NCI-H2107 (cell line): Measurements from ENCODE around the gene TRERF1.

ENCODE experiments used
- DNase-seq: peaks from one replicate; lab custom pipeline; 2025; lab: John Stamatoyannopoulos, UW

The TRERF1 gene

DNA sequence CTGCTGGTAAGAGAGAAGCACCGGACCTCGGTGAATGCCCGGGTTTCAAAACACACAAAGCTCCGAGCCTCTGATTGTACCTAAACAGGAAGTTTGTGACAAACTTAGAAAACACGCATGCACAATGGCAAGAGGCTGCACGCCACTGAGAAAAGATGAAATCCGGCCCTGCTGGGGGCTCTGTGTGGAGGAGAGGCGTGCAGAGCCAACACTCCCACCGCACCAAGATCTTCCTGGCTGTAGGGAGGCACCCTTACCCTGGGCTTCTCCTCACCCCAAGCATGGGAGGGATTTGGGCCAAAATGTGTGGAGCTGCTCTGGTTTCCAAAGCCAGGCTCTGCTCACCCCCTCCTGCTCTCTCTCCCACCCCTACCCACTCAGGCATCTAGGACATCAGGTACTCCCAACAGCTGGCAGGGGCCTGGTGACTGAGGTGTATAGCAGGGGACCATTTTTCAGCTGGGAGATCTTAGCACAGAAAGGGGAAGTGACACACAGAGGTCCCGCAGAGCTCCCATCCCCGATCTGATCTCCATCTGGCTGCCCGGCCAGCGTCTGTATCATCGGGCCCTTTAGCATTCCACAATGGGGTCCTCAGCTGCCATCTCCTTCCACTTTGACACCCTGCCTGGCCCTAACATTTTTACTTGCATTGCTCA is 84.2 kb downstream of the TRERF1 start:
- no peak for DNase-seq

DNA sequence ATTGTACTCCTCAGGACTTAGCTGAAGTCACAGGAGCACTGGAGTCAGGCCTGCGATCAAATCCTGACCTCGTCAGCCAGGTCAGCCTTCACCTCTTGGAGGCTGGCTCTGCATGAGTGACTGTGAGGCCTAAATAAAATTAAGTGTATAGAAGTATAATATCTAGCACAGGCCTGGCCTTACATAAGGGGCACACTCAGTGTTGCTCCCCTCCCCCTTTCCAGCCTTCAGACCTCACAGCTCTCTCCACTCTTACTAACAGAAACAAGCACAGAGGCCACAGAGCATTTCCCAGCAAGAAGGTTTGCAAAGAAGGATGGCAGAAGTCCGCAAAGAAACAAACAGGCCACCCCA is 84.8 kb downstream of the TRERF1 start:
- no peak for DNase-seq

DNA sequence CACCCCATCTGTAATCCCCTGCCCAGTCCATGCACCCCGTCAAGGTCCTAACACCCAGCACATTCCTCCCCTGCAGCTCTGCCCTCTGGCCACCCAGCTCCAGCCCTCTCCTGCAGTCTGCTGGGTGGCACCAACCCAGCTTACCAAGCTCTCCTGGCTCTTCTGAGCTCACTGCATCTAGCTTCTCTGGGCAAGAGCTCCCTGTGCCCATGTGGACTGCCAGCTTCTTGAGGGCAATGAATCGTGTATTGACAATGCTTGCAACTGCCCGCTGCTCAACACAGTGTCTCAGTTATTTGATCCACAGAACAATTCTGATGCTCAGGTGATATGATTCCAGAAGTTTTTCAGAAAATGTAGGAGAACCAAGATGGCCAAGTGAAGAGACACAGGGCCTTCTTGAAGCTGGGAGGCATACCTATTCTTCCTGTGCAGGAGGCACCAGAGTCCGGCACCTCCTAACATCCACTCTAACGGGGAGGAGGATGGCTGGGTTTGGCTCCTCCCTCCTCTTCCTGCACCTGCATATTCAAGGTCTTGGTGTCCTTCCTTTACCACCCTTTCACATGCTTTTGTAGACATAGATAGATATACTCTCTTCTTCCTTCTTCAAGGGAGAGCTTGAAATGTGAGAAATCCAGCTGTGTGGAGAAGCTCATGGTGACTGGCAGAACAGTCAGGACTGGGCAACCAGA is 85.6 kb downstream of the TRERF1 start:
- DNase-seq: no peak

DNA sequence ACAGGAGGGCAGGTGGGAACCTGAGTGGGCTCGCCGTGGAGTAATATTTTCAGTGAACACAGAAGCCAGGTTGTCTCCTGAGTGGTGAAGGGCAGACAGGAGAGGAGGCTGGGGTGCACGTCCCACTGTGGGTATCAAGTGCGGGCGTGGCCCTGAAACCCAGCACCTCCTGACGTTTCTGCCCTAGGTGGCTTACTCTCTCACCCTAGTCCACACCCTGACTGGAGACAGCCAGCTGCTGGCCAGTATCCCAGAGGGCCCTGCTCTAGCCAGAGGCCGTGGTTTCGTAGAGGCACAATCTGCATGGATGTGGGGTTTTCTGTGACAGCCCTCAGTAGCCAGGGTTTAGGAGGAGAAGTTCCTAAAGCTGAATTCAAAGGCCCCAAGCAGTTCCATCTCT is 86.7 kb downstream of the TRERF1 start:
- DNase-seq: no peak

DNA sequence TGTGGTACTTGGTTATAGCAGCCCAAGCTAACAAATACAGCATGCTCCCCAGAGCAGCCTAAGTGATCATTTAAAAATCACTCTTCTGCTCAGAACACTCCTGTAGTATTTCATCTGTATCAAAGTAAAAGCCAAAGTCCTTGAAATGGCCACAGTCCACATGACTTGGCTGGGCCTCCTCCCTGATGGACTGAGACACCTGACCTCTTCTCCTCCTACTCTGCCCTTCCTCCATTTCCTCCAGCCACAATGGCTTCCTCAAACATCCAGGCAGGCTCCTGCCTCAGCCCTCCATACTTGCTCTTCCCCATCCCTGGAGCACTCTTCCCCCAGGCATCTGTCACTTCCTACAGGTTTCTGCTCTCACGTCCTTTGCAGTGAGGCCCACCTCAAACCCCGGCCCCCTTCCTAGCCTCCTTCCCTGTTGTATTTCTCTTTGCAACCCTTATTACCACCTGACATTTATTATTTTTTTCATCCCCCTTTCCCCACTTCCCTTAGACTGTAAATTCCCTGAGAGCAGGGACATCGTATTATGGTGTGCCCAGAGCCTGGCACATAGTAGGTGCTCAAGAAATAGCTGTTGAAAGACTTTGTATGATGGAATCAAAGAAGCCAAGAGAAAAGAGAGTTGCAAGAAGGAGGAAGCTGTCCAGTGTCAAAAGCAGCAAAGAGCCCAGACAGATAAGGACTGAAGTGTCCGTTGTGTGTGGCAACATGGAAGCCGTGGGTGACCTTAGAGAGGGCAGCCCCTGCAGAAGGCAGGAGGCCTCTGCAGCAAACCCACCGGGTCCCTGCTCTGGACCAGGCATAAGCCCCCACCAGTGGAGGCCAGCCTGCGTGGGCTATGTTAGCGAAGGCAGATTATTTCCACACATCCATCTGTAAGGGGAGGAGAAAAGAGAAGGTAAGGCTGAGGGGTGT is 87.5 kb downstream of the TRERF1 start:
- DNase-seq: no peak

DNA sequence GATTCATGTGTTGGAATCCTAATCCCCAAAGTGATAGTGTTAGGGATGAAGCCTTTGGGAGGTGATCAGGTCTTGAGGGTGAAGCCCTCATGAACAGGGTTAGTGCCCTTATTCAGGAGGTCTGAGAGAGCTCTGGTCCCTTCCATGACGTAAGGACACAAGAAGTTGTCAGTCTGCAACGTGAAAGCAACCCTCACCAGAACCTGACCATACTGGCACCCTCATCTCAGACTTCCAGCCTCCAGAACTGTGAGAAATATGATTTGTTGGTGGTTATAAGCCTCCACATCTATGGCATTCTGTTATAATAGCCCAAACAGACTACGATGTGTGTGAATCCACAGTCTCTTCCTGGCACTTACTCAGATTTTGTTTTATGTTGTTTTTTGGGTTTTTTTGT is 90.7 kb downstream of the TRERF1 start:
- no peak for DNase-seq

DNA sequence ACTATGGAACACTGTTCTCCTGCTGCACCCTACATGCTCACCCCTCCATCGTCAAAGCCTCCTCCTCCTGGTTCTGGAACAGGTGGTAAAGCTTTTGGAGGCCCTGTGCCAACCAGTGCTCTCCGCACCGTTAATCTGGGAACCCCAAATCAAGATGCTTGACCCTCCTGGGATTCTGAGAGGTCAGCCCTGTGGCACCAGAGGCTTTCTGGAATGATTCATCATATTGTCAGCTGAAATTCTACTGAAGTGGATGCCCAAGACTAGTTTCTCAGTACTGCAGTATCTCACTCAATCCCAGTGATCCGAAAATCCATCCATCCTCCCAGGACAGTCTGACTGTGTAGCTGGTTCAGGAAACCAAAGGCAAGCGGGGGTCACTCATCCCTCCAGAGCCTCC is 92.7 kb downstream of the TRERF1 start:
- no peak for DNase-seq

DNA sequence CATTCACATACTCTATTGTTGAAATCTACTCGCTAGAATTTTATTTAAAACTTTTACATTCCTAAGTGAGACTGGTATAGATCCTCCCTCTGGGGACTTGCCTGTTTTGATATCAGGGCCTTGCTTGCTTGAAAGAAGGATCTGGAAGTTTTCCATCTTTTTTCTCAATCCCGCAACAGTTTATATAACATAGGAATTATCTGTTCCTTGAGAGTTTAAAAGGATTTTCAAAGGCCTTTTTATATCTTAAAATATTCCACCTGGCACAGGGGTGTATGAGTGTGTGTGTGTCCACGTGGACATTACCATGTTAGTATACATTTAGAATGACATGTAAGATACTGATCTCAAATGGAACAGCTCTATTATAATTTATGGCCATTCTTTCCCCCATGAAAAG is 96.3 kb downstream of the TRERF1 start:
- DNase-seq: no peak

DNA sequence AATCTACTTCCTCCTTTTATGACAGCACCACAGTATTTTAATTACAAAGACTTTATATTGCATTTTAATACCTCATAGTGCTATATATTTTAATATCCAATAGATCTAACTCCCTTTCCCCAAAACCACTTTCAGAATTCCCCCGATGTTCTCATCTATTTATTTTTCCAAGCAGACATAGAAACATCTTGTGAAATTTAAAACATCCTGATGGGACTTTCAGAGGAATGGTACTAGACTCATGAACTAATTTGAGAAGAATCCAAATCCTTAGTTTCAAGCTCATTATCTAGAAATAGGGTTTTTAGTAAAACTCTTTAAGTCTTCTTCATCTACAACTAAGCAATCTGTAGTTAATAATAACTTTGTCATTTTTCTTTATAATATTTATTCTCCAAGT is 97.0 kb downstream of the TRERF1 start:
- no peak for DNase-seq

DNA sequence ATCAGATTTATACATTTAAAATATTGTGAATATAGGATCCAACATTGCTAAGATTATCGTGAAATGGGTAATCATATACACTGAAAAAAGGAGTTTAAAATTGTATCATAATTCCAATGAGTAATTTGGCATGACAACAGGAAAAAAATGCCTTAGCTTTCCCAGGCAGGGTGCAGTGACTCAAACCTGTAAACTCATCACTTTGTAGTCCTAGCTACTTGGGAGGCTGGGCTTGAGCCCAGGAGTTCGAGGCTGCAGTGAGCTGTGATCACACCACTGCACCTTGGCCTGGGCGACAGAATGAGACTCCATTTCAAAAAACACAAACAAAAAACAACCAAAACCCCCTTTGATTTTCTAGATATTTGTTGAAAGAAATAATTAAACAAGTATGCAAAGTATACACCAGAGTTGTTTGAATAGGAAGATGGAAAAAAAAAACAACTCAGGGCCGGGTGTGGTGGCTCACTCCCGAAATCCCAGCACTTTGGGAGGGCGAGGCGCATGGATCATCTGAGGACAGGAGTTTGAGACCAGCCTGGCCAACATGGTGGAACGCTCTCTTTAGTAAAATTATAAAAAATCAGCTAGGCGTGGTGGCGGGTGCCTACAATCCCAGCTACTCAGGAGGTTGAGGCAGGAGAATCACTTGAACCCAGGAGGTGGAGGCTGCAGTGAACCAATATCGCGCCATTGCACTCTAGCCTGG is 98.7 kb downstream of the TRERF1 start:
- no peak for DNase-seq

DNA sequence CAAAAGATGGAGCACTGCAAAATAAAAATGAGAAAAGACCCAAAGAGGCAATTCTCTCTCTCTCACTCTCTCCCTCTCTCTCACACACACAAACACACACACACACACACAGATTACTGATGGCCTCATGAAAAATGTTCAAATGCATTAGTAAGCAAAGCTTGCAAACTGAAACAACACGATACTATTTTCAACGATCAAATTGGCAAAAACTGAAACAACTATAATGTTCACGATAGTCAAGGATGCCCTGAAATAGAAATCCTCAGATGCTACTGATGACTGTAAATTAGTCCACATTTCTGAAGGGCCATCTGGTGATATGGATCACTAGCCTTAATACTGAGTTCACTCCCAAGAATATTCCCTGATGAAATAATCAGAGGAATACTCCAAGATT is 100.8 kb downstream of the TRERF1 start:
- DNase-seq: no peak

DNA sequence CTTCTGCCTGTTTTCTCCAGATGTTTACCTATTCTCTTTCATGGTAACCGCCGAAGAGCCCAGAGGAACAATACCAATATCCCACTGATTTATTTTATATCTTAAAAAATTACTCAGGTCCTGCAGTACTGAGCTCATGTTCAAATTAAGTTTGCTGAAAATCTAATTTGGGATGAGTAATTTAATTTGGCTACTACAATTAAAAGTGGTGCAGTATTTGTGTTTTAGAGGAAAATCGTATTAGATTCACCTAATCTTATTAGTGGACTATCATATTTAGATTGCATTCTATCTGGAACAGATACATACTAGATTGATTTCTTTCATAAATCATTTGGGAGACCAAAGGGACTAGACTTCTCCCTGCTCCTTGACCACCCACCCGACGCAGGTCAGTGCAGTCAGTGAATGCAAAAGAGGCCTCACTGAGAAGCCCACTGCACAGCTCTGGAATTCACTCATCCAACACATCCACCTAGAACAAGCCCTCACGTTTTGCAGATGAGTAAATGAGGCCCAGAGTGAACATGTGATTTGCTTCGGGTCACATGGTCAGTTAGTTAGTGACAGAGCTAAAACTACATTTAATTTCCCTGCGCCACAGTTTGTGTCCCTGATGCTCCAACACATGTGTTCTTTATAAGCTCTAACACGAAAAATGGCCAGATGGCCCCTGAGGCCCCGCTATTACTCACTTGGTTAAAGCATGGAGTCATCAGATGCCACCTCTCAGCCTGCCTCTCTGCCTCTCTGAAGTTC is 101.8 kb downstream of the TRERF1 start:
- no peak for DNase-seq

DNA sequence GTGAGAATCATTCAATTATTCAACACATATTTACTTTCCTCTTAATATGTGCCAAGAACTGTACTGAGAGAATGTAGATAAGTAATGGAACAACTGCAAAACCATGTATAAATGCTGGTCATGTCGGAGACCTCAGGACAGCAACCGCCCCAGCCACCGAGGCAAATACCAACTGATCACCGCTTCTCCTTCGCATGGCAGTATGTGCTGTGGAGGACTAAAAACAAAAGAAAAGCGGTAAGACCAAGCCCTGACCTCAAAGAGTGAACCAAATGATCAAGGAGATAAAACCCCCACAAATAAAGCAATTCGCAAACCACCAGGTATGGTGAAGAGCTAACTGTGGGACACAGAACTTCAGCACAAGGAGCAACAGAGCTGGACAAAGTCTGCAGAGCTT is 104.3 kb downstream of the TRERF1 start:
- DNase-seq: no peak

DNA sequence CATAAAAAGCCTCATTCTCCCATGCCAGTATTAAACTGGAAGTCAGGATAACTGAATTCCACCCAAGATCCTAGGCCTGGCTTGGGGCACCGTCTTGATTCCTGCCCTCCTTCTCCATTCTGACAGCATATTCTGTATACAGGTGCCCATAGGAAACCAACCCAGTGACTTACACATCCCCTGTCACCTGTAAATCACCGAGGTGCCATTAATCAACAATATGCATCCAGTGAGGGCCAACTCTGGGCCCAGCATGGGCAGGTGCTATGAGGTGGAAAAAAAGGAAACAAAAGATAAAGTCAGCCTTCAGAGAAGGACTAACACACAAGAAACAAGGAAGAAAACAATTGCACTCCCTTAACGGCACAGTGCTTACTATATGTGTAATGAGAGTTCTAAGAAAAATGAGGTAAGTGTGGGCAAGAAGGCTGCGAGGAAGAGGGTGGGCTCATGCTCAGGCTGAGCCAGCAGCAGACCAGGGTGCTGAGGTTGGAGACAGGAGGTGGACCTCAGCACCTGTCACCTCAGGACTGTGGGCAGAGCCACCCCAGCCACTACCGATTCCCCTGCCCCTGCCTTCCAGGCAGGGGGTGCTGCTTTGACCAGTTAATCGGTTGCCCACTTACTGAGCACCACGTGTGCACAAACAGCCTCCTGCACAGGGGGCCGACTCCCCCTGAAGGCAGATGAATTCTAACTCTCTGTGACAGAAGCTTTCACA is 105.9 kb downstream of the TRERF1 start:
- no peak for DNase-seq

DNA sequence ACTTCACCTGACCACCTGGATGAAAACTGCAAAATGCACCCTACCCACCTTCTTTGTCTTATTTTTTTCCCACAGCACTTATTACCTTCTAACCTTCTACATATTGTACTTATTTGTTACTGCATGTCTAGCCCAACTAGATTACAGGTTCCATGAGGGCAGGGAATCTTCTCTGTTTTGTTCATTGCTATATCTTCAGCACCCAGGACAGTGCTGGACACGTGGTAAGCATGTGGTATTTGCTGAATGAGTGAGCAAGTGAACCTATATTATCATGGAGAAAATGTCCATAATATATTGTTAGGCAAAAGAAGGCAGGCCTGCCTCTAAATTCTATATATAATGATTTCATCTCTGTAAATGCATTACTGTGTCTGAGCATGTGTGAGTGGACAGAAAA is 107.0 kb downstream of the TRERF1 start:
- no peak for DNase-seq

DNA sequence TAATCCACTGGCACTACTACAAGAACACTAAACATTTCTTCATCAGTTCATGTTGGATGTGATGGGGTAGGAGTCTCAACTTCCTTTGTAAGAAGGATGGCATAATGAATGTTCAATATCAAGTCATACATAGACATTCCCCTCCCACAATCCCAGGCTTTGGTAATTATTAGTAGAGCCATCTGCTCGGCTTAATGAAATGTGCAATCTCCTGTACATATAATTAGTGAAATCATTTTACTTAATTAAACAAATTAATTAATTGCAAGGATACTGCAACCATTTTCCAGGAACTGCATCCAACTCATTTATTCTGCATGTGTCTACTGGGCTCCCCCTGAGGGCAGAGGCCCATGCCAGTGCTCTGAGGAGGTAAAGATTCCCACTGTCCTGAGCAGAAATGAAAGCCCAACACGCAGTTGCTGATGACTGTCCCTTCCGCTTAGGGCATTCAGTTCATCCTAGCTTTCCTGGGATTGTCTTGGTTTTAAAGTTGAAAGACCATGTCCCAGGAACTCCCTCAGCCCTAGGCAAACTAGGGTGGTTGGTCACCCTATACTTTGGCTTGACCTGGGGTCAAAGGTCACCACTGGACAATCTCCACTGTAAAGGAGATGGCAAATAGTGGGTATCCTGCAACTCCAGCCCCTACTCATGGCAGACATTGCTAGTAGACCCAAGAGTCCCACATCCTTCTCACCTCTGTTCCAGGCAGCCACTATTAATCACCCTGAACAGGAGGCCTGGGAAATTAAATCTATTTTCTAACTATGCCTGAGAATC is 109.8 kb downstream of the TRERF1 start:
- DNase-seq: no peak

DNA sequence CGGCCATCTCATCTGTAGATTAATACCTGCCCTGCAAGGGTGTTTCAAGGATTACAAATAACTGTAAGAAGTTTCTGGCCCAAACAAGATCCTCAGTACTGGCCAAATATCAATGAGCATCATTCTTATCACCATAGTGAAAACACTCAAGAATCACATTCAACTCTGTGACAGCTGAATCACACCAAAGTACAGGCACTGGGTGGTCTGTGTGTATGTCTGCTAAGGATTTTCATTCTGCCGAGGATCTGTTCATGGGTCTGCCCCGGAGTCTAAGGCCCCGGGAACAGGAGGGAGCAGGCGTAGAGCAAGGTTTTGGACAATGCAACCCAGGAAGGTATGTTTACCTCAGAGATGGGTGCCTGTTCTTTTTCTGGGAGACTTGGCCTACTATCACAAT is 110.5 kb downstream of the TRERF1 start:
- DNase-seq: no peak

DNA sequence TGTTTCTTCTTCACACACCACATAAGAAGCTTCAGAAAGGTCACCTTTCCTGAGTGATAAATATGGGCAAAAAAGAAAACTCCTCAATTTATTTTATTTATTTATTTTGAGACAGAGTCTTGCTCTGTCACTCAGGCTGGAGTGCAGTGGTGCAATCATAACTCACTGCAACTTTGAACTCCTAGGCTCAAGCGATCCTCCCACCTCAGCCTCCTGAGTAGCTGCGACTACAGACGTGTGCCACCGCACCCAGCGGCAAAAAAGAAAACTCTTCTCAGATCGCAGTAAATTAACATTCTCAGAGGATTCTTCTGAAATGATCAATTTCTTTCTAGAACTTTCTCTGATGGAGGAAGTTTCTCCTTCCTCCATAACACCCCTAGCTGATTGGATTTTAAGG is 111.2 kb downstream of the TRERF1 start:
- no peak for DNase-seq

DNA sequence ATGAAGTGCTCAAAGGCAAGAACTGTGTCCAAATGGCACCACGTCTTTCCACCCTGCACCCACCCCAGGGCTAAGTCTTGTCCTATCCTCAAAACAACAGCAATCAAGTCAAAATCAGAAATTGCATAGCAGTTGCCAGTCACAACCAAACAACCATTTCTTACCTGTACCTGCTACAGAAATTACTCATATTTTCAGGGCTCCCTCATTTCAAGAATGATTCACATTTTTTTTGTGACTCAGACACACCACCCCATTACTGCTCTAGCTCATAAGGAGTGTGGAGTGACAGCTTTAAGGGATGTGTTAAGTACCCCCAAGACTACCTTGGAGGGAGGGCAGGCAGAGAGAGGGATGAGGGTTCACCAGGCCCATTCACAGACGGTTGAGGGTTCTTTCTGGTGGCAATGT is 111.7 kb downstream of the TRERF1 start:
- no peak for DNase-seq

DNA sequence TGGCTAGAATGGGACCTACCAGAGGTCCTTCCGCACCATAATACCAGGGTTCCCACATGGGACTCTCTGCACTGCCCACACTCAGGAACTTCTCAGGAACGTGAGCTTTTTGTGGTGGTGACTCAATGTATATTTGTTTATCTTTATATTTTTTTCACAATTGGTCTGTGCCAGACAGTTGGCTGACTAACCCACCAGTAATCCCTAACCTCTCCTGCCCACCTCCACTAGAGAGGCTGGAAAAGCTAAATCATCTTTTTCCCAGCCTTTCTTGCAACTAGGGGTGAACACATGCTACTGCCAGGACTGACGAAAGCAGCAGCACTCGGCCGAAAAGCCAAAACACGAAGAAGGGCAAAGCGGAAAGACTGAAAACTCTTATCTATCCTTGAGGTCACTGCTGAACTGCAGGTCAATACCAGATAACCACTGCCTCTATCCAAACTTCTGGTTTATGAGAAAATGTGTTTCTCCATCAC is 112.9 kb downstream of the TRERF1 start:
- no peak for DNase-seq
